ELR (cell line): ENCODE data around the gene FRMD3.

Experiments used
- DNase-seq: peaks from one replicate; pipeline ENCODE4 v3.0.0-alpha.2; 2015; ENCODE audit warnings: low read depth

FRMD3 gene

GRCh38 chr9:83334320-83334719, 203.9 kb downstream of the FRMD3 start:
- peak; percentile 81 for DNase-seq

- peak; percentile 42 for DNase-seq
Observed at GRCh38 chr9:83330207-83331196, 207.7 kb downstream of the FRMD3 start.

- DNase-seq, result no peak
Observed at GRCh38 chr9:83327750-83328622, 210.2 kb downstream of the FRMD3 start.

GRCh38 chr9:83327323-83327722, 210.9 kb downstream of the FRMD3 start:
- DNase-seq, result peak; percentile 44

GRCh38 chr9:83323148-83323547, 215.1 kb downstream of the FRMD3 start:
- DNase-seq, result no peak

GRCh38 chr9:83322438-83322837, 215.8 kb downstream of the FRMD3 start:
- no peak for DNase-seq

- DNase-seq, result no peak
Observed at GRCh38 chr9:83317244-83317643, 221.0 kb downstream of the FRMD3 start.

GRCh38 chr9:83315649-83316048, 222.6 kb downstream of the FRMD3 start:
- DNase-seq, result no peak

GRCh38 chr9:83313781-83314180, 224.4 kb downstream of the FRMD3 start:
- DNase-seq, result no peak

GRCh38 chr9:83312537-83312936, 225.7 kb downstream of the FRMD3 start:
- DNase-seq, result no peak

GRCh38 chr9:83307066-83307724, 231.0 kb downstream of the FRMD3 start:
- no peak for DNase-seq

- DNase-seq, result no peak
Observed at GRCh38 chr9:83304686-83305085, 233.5 kb downstream of the FRMD3 start.

- peak; percentile 84 for DNase-seq
Observed at GRCh38 chr9:83299571-83299970, 238.6 kb downstream of the FRMD3 start.

GRCh38 chr9:83299094-83299493, 239.1 kb downstream of the FRMD3 start:
- DNase-seq, result no peak

- no peak for DNase-seq
Observed at GRCh38 chr9:83296123-83296522, 242.1 kb downstream of the FRMD3 start.

- DNase-seq, result no peak
Observed at GRCh38 chr9:83294816-83295215, 243.4 kb downstream of the FRMD3 start.

- DNase-seq, result no peak
Observed at GRCh38 chr9:83291196-83291595, 247.0 kb downstream of the FRMD3 start.

- DNase-seq, result no peak
Observed at GRCh38 chr9:83290692-83291091, 247.5 kb downstream of the FRMD3 start.

GRCh38 chr9:83287021-83287420, 251.2 kb downstream of the FRMD3 start:
- no peak for DNase-seq

GRCh38 chr9:83285445-83286225, 252.6 kb downstream of the FRMD3 start:
- DNase-seq, result no peak

GRCh38 chr9:83284746-83285145, 253.5 kb downstream of the FRMD3 start:
- DNase-seq, result no peak
